Measurements from ENCODE around the gene PNPLA4. TPM values are rescaled to one million over a fixed set of nuclear protein-coding genes. Genes with fewer than 3 reads are reported as not detected.

Gene PNPLA4
- total and polyA plus RNA-seq, 2 of the 13 experiments (the other 11 are each of a cell fraction or from before 2014, with no cell fraction given), result 13.0 to 17.7 TPM

- TF ChIP-seq GLMP (CRISPR knock-in tag; IDR thresholded peaks at IDR 0.05; ENCODE audit: borderline replicate concordance), result no peak
- TF ChIP-seq SIX1 (CRISPR knock-in tag; IDR thresholded peaks at IDR 0.05; ENCODE audit: borderline replicate concordance), result no peak
- TF ChIP-seq CEBPG (CRISPR knock-in tag; IDR thresholded peaks at IDR 0.05), result no peak
- TF ChIP-seq EEA1 (CRISPR knock-in tag; IDR thresholded peaks at IDR 0.05; ENCODE audit: borderline replicate concordance), result no peak
- TF ChIP-seq PAX8 (CRISPR knock-in tag; IDR thresholded peaks at IDR 0.05; ENCODE audit: borderline replicate concordance), result no peak
- TF ChIP-seq TCF7L2 (IDR thresholded peaks at IDR 0.05; ENCODE audit: low read depth, low read length), result no peak
- no peak for TF ChIP-seq ZNF678 (CRISPR knock-in tag; IDR thresholded peaks at IDR 0.05)
- TF ChIP-seq, protein P1, sequence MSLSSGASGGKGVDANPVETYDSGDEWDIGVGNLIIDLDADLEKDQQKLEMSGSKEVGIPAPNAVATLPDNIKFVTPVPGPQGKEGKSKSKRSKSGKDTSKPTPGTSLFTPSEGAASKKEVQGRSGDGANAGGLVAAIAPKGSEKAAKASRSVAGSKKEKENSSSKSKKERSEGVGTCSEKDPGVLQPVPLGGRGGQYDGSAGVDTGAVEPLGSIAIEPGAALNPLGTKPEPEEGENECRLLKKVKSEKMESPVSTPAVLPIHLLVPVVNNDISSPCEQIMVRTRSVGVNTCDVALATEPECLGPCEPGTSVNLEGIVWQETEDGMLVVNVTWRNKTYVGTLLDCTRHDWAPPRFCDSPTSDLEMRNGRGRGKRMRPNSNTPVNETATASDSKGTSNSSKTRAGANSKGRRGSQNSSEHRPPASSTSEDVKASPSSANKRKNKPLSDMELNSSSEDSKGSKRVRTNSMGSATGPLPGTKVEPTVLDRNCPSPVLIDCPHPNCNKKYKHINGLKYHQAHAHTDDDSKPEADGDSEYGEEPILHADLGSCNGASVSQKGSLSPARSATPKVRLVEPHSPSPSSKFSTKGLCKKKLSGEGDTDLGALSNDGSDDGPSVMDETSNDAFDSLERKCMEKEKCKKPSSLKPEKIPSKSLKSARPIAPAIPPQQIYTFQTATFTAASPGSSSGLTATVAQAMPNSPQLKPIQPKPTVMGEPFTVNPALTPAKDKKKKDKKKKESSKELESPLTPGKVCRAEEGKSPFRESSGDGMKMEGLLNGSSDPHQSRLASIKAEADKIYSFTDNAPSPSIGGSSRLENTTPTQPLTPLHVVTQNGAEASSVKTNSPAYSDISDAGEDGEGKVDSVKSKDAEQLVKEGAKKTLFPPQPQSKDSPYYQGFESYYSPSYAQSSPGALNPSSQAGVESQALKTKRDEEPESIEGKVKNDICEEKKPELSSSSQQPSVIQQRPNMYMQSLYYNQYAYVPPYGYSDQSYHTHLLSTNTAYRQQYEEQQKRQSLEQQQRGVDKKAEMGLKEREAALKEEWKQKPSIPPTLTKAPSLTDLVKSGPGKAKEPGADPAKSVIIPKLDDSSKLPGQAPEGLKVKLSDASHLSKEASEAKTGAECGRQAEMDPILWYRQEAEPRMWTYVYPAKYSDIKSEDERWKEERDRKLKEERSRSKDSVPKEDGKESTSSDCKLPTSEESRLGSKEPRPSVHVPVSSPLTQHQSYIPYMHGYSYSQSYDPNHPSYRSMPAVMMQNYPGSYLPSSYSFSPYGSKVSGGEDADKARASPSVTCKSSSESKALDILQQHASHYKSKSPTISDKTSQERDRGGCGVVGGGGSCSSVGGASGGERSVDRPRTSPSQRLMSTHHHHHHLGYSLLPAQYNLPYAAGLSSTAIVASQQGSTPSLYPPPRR (CRISPR knock-in tag; IDR thresholded peaks at IDR 0.05; ENCODE audit: borderline replicate concordance), result no peak
- no peak; the same call in 1 of the 2 replicates for TF ChIP-seq KDM5A (IDR thresholded peaks at IDR 0.05; ENCODE audit: borderline replicate concordance, low read length)
- TF ChIP-seq ARHGAP35 (CRISPR knock-in tag; IDR thresholded peaks at IDR 0.05; ENCODE audit: borderline replicate concordance), result no peak
- TF ChIP-seq KLF9 (CRISPR knock-in tag; IDR thresholded peaks at IDR 0.05; ENCODE audit: low read depth), result no peak
- no peak for TF ChIP-seq MYC (CRISPR knock-in tag; IDR thresholded peaks at IDR 0.05; ENCODE audit: borderline replicate concordance)
- TF ChIP-seq ZMYM2 (CRISPR knock-in tag; IDR thresholded peaks at IDR 0.05), result no peak
- TF ChIP-seq, protein P2, sequence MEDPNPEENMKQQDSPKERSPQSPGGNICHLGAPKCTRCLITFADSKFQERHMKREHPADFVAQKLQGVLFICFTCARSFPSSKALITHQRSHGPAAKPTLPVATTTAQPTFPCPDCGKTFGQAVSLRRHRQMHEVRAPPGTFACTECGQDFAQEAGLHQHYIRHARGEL (CRISPR knock-in tag; IDR thresholded peaks at IDR 0.05), result no peak
- no peak for TF ChIP-seq CEBPB (IDR thresholded peaks at IDR 0.05; ENCODE audit: borderline replicate concordance, low read depth, low read length)
- TF ChIP-seq ZNF552 (CRISPR knock-in tag; IDR thresholded peaks at IDR 0.05; ENCODE audit: borderline replicate concordance), result no peak
- TF ChIP-seq, protein P3, sequence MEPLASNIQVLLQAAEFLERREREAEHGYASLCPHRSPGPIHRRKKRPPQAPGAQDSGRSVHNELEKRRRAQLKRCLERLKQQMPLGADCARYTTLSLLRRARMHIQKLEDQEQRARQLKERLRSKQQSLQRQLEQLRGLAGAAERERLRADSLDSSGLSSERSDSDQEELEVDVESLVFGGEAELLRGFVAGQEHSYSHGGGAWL (CRISPR knock-in tag; IDR thresholded peaks at IDR 0.05), result no peak
- peak; percentile 90 for TF ChIP-seq PHF8 (CRISPR knock-in tag; IDR thresholded peaks at IDR 0.05)
- no peak for TF ChIP-seq MAFG (CRISPR knock-in tag; IDR thresholded peaks at IDR 0.05)
- TF ChIP-seq MAZ (IDR thresholded peaks at IDR 0.05; ENCODE audit: borderline replicate concordance, low read depth, low read length), result 0 out of 2 replicates have a peak, but pooled peaks have one; percentile 13
- TF ChIP-seq MAZ (CRISPR knock-in tag; IDR thresholded peaks at IDR 0.05; ENCODE audit: low read depth), result no peak
- TF ChIP-seq SMAD3 (CRISPR knock-in tag; IDR thresholded peaks at IDR 0.05), result peak; percentile 59; the same call in 1 of the 2 replicates
- TF ChIP-seq HMGA1 (CRISPR knock-in tag; conservative IDR thresholded peaks at IDR 0.05), result no peak
- no peak for TF ChIP-seq ZFP36L2 (CRISPR knock-in tag; IDR thresholded peaks at IDR 0.05)
- no peak for TF ChIP-seq NCOA1 (CRISPR knock-in tag; IDR thresholded peaks at IDR 0.05)
Measured at GRCh38 chrX:7927259-7928167, at the start of gene PNPLA4 (continued).
